Uterus (tissue), 2 donors: ENCODE results near the gene DNAJC15.

ENCODE experiments used
- CTCF ChIP-seq, 4 experiments: fragments of 200-600 bp in 2 of 4; fragments of 450-650 bp in 2 of 4; sonication (generic) in 2 of 4; IDR thresholded peaks; one replicate each; pipeline ENCODE4 v1.5.1; 2016 to 2019; ENCODE audit warnings: antibody characterized with exemption in 4 of 4, mild to moderate bottlenecking in 2 of 4, moderate library complexity in 1 of 4
- POLR2A ChIP-seq, 2 donors: fragments of 450-650 bp; IDR thresholded peaks; one replicate each; pipeline ENCODE4 v1.6.1; 2016; ENCODE audit warnings: antibody characterized with exemption in 2 of 2, mild to moderate bottlenecking in 1 of 2, moderate library complexity in 1 of 2

GRCh38 chr13:43030548-43030947, 7.2 kb downstream of the DNAJC15 start:
- no peak for TF ChIP-seq CTCF (IDR thresholded peaks at IDR 0.05)
- TF ChIP-seq POLR2A (IDR thresholded peaks at IDR 0.05): no peak
